HCT116 (cell line): ENCODE measurements around the gene STKLD1.

Experiments used
- EGR1 ChIP-seq: IDR thresholded peaks from 2 replicates; pipeline ENCODE4 v1.6.1; 2012; ENCODE audit warnings: low read depth
- EZH2 ChIP-seq: fragments of 200-600 bp; sonication (generic); IDR thresholded peaks from 2 replicates; pipeline ENCODE4 v1.6.1; 2017; ENCODE audit warnings: antibody characterized with exemption, mixed run types
- POLR2A ChIP-seq: IDR thresholded peaks from 2 replicates; pipeline ENCODE4 v1.7.0; 2011; ENCODE audit warnings: borderline replicate concordance; ENCODE audit not compliant: insufficient read depth, insufficient read length; ENCODE audit errors: extremely low read depth
- TCF7L2 ChIP-seq: IDR thresholded peaks from 2 replicates; pipeline ENCODE4 v1.7.0; 2011; ENCODE audit warnings: borderline replicate concordance, inconsistent platforms; ENCODE audit not compliant: insufficient read depth, insufficient read length; ENCODE audit errors: extremely low read depth
- YY1 ChIP-seq: IDR thresholded peaks from 2 replicates; pipeline ENCODE4 v1.6.1; 2011; ENCODE audit warnings: low read length, low read depth, moderate library complexity, mild to moderate bottlenecking; ENCODE audit not compliant: insufficient replicate concordance; ENCODE audit errors: extremely low read depth
- TF ChIP-seq, protein P1 (sequence below), 3 experiments: fragments of 200-600 bp in 1 of 3; sonication (generic) in 1 of 3; IDR thresholded peaks in 2 of 3; conservative IDR thresholded peaks in 1 of 3; 2 replicates each; pipeline ENCODE4 v1.5.1; 2012 to 2017; ENCODE audit warnings: low read depth in 2 of 3, low read length in 2 of 3, antibody characterized with exemption in 1 of 3, borderline replicate concordance in 1 of 3, control low read depth in 1 of 3, mild to moderate bottlenecking in 1 of 3, mixed read lengths in 1 of 3, mixed run types in 1 of 3, moderate library complexity in 1 of 3; ENCODE audit not compliant: insufficient read depth in 1 of 3
- TF ChIP-seq, protein P2 (sequence below): IDR thresholded peaks from 2 replicates; pipeline ENCODE4 v1.6.1; 2012; ENCODE audit warnings: low read depth
- TF ChIP-seq, protein P3 (sequence below): IDR thresholded peaks from 2 replicates; pipeline ENCODE4 v1.6.1; 2012

DNA sequence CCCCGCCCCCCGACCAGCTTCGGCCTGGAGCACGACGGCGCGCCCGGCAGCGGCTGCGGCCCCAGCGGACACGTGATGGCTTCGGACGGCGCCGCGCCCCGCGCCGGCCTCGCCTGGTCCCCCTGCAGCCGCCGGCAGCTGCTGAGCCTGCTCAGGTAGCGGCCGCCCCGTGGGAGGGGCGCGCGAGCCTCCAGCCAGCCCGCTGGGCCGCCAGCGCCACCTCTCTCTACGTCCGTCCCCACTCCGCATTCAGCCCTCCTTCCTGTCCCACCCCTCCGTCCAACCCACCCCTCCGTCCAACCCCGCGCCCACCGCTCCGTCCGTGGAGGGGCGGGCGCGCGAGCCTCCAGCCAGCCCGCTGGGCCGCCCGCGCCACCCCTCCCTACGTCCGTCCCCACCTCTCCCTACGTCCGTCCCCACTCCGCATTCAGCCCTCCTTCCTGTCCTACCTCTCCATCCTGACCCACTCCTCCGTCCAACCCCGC is 52.5 kb downstream of the STKLD1 start:
- TF ChIP-seq TCF7L2 (no peak), POLR2A (no peak), EGR1 (no peak), YY1 (no peak), EZH2 (no peak)
- TF ChIP-seq, protein P1, sequence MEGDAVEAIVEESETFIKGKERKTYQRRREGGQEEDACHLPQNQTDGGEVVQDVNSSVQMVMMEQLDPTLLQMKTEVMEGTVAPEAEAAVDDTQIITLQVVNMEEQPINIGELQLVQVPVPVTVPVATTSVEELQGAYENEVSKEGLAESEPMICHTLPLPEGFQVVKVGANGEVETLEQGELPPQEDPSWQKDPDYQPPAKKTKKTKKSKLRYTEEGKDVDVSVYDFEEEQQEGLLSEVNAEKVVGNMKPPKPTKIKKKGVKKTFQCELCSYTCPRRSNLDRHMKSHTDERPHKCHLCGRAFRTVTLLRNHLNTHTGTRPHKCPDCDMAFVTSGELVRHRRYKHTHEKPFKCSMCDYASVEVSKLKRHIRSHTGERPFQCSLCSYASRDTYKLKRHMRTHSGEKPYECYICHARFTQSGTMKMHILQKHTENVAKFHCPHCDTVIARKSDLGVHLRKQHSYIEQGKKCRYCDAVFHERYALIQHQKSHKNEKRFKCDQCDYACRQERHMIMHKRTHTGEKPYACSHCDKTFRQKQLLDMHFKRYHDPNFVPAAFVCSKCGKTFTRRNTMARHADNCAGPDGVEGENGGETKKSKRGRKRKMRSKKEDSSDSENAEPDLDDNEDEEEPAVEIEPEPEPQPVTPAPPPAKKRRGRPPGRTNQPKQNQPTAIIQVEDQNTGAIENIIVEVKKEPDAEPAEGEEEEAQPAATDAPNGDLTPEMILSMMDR (IDR thresholded peaks at IDR 0.05 in 2 of 3, conservative IDR thresholded peaks at IDR 0.05 in 1 of 3; ENCODE audit: borderline replicate concordance in 1 of 3, insufficient read depth in 1 of 3, low read depth in 2 of 3, low read length in 2 of 3) = no peak
- TF ChIP-seq, protein P2, sequence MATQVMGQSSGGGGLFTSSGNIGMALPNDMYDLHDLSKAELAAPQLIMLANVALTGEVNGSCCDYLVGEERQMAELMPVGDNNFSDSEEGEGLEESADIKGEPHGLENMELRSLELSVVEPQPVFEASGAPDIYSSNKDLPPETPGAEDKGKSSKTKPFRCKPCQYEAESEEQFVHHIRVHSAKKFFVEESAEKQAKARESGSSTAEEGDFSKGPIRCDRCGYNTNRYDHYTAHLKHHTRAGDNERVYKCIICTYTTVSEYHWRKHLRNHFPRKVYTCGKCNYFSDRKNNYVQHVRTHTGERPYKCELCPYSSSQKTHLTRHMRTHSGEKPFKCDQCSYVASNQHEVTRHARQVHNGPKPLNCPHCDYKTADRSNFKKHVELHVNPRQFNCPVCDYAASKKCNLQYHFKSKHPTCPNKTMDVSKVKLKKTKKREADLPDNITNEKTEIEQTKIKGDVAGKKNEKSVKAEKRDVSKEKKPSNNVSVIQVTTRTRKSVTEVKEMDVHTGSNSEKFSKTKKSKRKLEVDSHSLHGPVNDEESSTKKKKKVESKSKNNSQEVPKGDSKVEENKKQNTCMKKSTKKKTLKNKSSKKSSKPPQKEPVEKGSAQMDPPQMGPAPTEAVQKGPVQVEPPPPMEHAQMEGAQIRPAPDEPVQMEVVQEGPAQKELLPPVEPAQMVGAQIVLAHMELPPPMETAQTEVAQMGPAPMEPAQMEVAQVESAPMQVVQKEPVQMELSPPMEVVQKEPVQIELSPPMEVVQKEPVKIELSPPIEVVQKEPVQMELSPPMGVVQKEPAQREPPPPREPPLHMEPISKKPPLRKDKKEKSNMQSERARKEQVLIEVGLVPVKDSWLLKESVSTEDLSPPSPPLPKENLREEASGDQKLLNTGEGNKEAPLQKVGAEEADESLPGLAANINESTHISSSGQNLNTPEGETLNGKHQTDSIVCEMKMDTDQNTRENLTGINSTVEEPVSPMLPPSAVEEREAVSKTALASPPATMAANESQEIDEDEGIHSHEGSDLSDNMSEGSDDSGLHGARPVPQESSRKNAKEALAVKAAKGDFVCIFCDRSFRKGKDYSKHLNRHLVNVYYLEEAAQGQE = no peak
- TF ChIP-seq, protein P3, sequence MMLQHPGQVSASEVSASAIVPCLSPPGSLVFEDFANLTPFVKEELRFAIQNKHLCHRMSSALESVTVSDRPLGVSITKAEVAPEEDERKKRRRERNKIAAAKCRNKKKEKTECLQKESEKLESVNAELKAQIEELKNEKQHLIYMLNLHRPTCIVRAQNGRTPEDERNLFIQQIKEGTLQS = no peak
